PC-3 (cell line): Measurements from ENCODE around the gene CMTM1. TPM values are rescaled to one million over a fixed set of nuclear protein-coding genes. Genes with fewer than 3 reads are reported as not detected.

Experiments
- ATAC-seq: fragments of 200-7000 bp; cut with Tn5 transposase; 2 replicates; pipeline ENCODE4 v1.9.1; 2020; ENCODE audit warnings: mild to moderate bottlenecking, moderate library complexity
- BruUV-seq: library from RNA; stranded (reverse); fragments of 400-500 nt; replicated peaks from 2 replicates; lab custom pipeline; 2021; lab: Mats Ljungman, UMichigan
- CTCF ChIA-PET: fragments of 300-600 bp; sonication (Branson Sonifier 250); formaldehyde crosslinking; loops from one replicate; lab custom pipeline; 2022; ENCODE audit warnings: antibody characterized with exemption; lab: Charles Lee
- POLR2A ChIA-PET: fragments of 300-600 bp; sonication (Branson Sonifier 250); formaldehyde crosslinking; loops from one replicate; lab custom pipeline; 2022; ENCODE audit warnings: antibody characterized with exemption; ENCODE audit not compliant: unreplicated experiment; lab: Charles Lee
- DNase-seq: peaks from one replicate; pipeline ENCODE4 v3.0.0-alpha.2; 2015
- H2AFZ ChIP-seq: fragments of 300-600 bp; sonication (generic); 2 replicates; pipeline ENCODE4 v1.6.0; 2016; ENCODE audit warnings: antibody characterized with exemption, low read length
- H3F3A ChIP-seq: fragments of 300-600 bp; sonication (generic); one replicate; pipeline ENCODE4 v1.6.0; 2017; ENCODE audit warnings: antibody characterized with exemption, low read length, control low read depth, mild to moderate bottlenecking; ENCODE audit not compliant: unreplicated experiment
- H3K27ac ChIP-seq: fragments of 300-600 bp; sonication (generic); 2 replicates; pipeline ENCODE4 v1.5.1; 2016; ENCODE audit warnings: mild to moderate bottlenecking, low read length
- H3K27me3 ChIP-seq: fragments of 300-600 bp; sonication (generic); 2 replicates; pipeline ENCODE4 v1.6.1; 2016; ENCODE audit warnings: low read length, mixed read lengths
- H3K36me3 ChIP-seq: fragments of 300-600 bp; sonication (generic); 2 replicates; pipeline ENCODE4 v1.6.1; 2016; ENCODE audit warnings: low read depth, mixed run types, low read length, mixed read lengths
- H3K4me1 ChIP-seq: fragments of 300-600 bp; sonication (generic); 2 replicates; pipeline ENCODE4 v1.5.1; 2016; ENCODE audit warnings: low read length; ENCODE audit not compliant: insufficient read depth
- H3K4me2 ChIP-seq: fragments of 300-600 bp; sonication (generic); 2 replicates; pipeline ENCODE4 v1.6.0; 2016; ENCODE audit warnings: low read length
- H3K4me3 ChIP-seq: fragments of 300-600 bp; sonication (generic); 2 replicates; pipeline ENCODE4 v1.5.1; 2016; ENCODE audit warnings: mild to moderate bottlenecking, low read length, mixed read lengths
- H3K79me2 ChIP-seq: fragments of 300-600 bp; sonication (generic); 2 replicates; pipeline ENCODE4 v1.6.1; 2017; ENCODE audit warnings: low read length, mixed read lengths
- H3K9ac ChIP-seq: fragments of 300-600 bp; sonication (generic); 2 replicates; pipeline ENCODE4 v1.6.0; 2016; ENCODE audit warnings: mild to moderate bottlenecking, low read length
- H3K9me2 ChIP-seq: fragments of 300-600 bp; sonication (generic); replicated peaks from 2 replicates; pipeline ENCODE4 v1.6.1; 2016; ENCODE audit warnings: mixed run types, low read length, mixed read lengths
- H3K9me3 ChIP-seq: fragments of 300-600 bp; sonication (generic); 2 replicates; pipeline ENCODE4 v1.6.1; 2016; ENCODE audit warnings: low read length, mixed read lengths
- H4K20me1 ChIP-seq: fragments of 300-600 bp; sonication (generic); 2 replicates; pipeline ENCODE4 v1.6.1; 2016; ENCODE audit warnings: low read length, mixed read lengths
- EZH2 ChIP-seq: fragments of 300-600 bp; sonication (generic); IDR thresholded peaks from one replicate; pipeline ENCODE4 v1.6.1; 2017; ENCODE audit warnings: antibody characterized with exemption, mild to moderate bottlenecking, low read length; ENCODE audit not compliant: unreplicated experiment
- EZH2phosphoT487 ChIP-seq: fragments of 300-600 bp; sonication (generic); IDR thresholded peaks from 2 replicates; pipeline ENCODE4 v1.6.1; 2018; ENCODE audit warnings: mild to moderate bottlenecking, antibody characterized with exemption, low read length, borderline replicate concordance
- intact Hi-C: fragments of 100-400 bp; cut with micrococcal nuclease; formaldehyde crosslinking; loops from 2 replicates; pipeline ENCODE4 v1.9.0; 2023
- total RNA-seq: library from RNA; depleted of rRNA; stranded (reverse); fragments of >200 nt; gene quantifications from 2 replicates; pipeline ENCODE4 v1.2.3, GENCODE V29; 2014
- TF ChIP-seq, protein P1 (sequence below): fragments of 300-600 bp; sonication (generic); conservative IDR thresholded peaks from 2 replicates; pipeline ENCODE4 v1.5.1; 2017; ENCODE audit warnings: antibody characterized with exemption, low read depth, mild to moderate bottlenecking, low read length

The CMTM1 gene
- total RNA-seq, 1 experiment from 2014 or later = 1.4 TPM

DNA sequence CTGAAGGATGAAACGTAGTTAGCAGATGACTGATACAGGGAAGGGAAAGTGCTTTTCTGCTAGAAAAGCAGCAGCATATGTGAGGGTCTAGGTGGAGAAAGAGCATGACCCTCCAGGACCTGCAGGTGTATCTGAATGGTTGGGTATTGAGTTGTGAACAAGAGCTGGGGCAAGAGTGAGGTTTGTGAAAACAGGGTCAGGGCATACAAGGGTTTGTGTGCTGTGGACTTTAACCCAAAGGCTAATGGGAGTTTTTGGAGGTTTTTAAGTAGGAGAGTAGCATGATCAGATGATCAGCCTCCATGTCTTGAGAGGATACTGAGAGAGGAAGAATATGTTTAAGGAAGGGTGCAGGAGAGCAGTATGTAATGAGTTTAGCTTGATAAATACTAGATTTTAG, 6.1 kb upstream of the CMTM1 start:
- POLR2A ChIA-PET = no interaction called here
- TF ChIP-seq, protein P1, sequence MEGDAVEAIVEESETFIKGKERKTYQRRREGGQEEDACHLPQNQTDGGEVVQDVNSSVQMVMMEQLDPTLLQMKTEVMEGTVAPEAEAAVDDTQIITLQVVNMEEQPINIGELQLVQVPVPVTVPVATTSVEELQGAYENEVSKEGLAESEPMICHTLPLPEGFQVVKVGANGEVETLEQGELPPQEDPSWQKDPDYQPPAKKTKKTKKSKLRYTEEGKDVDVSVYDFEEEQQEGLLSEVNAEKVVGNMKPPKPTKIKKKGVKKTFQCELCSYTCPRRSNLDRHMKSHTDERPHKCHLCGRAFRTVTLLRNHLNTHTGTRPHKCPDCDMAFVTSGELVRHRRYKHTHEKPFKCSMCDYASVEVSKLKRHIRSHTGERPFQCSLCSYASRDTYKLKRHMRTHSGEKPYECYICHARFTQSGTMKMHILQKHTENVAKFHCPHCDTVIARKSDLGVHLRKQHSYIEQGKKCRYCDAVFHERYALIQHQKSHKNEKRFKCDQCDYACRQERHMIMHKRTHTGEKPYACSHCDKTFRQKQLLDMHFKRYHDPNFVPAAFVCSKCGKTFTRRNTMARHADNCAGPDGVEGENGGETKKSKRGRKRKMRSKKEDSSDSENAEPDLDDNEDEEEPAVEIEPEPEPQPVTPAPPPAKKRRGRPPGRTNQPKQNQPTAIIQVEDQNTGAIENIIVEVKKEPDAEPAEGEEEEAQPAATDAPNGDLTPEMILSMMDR = no peak
- no peak for TF ChIP-seq EZH2
- no peak for TF ChIP-seq EZH2phosphoT487
- Histone ChIP-seq H3K79me2 (peaks cover 5% of the 10 kb centered on the region; the same call in 1 of the 2 replicates), H3K9me2 (no peaks in the 10 kb centered on the region), H3F3A (no peaks in the 10 kb centered on the region), H3K36me3 (no peaks in the 10 kb centered on the region), H4K20me1 (no peaks in the 10 kb centered on the region), H3K27ac (no peak overlapping the region), H2AFZ (no peak overlapping the region), H3K9ac (no peak overlapping the region), H3K4me2 (no peak overlapping the region), H3K27me3 (no peaks in the 10 kb centered on the region), H3K4me3 (no peak overlapping the region), H3K9me3 (no peaks in the 10 kb centered on the region), H3K4me1 (no peaks in the 10 kb centered on the region)
- no TSS peak for BruUV-seq
- CTCF ChIA-PET = no interaction called here
- DNase-seq (no peak), ATAC-seq (no peak)
- intact Hi-C loops = no loop called here

DNA sequence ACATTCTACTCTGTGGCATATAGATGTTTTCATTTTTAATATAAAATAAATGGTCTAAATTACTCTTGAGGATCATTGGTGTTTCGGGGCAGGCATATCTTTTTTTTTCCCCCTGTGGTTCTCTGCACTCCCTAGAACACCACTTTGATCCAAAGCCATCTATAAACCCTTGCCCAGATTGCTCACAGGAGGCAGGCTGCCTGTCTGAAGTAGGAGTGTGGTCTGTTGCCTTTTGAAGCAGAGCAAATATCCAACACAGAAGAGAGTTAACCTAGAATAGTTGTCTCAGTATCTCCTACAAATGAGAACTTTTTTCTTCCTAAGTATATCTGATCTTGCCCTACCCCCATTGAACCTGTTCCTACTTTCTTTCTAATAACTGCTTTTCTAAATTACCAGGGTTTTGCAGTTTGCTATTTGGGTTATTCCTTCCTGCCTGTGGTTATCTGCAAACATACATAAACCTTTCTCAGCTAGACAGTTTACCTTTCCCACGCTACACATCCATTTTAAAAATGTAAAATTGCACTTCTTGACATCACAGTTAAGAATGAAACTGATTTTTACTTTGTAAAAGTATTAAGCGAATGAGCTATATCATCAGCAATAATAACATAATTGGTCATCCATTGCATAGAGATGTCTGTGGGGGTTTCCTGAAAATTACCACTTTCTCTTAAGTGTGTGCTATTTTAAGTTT, 4.7 kb upstream of the CMTM1 start:
- POLR2A ChIA-PET = interaction anchor here (0.7 kb wide), 2 partner anchors 25 to 495 kb away, joined by 3 to 7 read pairs; no protein-coding TSS in a partner anchor

More for the DNA sequence above, 4.7 kb upstream of the CMTM1 start:
- Histone ChIP-seq H3K4me3 (no peak overlapping the region), H3K4me1 (no peaks in the 10 kb centered on the region), H3K27me3 (no peaks in the 10 kb centered on the region), H3K9ac (peak overlapping the region; percentile 17; the same call in 1 of the 2 replicates), H3K9me3 (no peaks in the 10 kb centered on the region), H3K9me2 (no peaks in the 10 kb centered on the region), H3K27ac (peak overlapping the region; percentile 46), H3K4me2 (no peak overlapping the region), H3K36me3 (no peaks in the 10 kb centered on the region), H4K20me1 (no peaks in the 10 kb centered on the region), H3K79me2 (no peaks in the 10 kb centered on the region), H2AFZ (no peak overlapping the region), H3F3A (no peaks in the 10 kb centered on the region)
- CTCF ChIA-PET = interaction anchor here (0.7 to 1.0 kb wide), 2 partner anchors 153 to 312 kb away, joined by 4 read pairs; no protein-coding TSS in a partner anchor
- TF ChIP-seq EZH2phosphoT487 = no peak
- TF ChIP-seq, protein P1 = no peak
- TF ChIP-seq EZH2 = no peak
- ATAC-seq (no peak), DNase-seq (no peak)
- BruUV-seq = no TSS peak
- intact Hi-C loops = loop anchor here (2.0 kb wide), 1 partner anchor 43 kb away; the partner anchor contains the start of gene CMTM3
